GM12801 (cell line): ENCODE data around the gene PLPP7.

Source experiments
- TF ChIP-seq, protein P1 (sequence below): IDR thresholded peaks from one replicate; pipeline ENCODE4 v1.5.1; 2011; ENCODE audit warnings: control low read depth; ENCODE audit not compliant: insufficient read length; ENCODE audit errors: extremely low read depth

The PLPP7 gene

DNA sequence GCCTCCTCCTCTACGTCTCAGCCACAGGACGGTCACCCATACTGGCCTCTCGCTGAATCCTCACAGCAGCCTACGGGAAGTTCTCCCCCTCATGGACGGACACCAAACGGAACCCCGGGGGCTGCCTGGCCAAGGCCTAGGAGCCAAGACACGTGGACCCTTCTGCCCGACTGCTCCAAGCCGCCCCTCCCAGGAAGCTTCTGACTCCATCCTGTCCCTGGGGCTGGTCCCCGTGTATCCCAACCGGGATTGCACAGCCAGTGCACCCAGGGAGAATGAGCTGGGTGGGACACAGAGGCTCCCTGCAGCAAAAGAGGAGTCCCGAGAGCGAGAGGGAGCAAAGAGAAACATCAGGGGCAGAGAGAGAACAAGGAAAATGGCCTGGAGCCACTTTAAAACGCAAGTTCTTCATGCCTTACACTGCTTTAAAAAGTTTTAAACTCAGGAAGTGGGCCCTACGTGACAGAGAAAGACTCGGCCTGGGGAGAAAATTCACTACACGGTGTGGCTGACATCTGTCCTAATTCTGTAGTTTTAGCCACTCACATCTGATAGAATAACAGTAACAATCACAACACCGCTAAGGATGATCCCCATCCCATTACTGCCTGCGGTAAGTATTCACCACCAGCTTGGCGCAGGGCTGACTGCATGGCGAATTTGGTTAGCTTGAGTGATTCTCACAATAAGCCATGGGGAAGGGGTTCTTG is 16.2 kb upstream of the PLPP7 start:
- TF ChIP-seq, protein P1, sequence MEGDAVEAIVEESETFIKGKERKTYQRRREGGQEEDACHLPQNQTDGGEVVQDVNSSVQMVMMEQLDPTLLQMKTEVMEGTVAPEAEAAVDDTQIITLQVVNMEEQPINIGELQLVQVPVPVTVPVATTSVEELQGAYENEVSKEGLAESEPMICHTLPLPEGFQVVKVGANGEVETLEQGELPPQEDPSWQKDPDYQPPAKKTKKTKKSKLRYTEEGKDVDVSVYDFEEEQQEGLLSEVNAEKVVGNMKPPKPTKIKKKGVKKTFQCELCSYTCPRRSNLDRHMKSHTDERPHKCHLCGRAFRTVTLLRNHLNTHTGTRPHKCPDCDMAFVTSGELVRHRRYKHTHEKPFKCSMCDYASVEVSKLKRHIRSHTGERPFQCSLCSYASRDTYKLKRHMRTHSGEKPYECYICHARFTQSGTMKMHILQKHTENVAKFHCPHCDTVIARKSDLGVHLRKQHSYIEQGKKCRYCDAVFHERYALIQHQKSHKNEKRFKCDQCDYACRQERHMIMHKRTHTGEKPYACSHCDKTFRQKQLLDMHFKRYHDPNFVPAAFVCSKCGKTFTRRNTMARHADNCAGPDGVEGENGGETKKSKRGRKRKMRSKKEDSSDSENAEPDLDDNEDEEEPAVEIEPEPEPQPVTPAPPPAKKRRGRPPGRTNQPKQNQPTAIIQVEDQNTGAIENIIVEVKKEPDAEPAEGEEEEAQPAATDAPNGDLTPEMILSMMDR, result no peak

DNA sequence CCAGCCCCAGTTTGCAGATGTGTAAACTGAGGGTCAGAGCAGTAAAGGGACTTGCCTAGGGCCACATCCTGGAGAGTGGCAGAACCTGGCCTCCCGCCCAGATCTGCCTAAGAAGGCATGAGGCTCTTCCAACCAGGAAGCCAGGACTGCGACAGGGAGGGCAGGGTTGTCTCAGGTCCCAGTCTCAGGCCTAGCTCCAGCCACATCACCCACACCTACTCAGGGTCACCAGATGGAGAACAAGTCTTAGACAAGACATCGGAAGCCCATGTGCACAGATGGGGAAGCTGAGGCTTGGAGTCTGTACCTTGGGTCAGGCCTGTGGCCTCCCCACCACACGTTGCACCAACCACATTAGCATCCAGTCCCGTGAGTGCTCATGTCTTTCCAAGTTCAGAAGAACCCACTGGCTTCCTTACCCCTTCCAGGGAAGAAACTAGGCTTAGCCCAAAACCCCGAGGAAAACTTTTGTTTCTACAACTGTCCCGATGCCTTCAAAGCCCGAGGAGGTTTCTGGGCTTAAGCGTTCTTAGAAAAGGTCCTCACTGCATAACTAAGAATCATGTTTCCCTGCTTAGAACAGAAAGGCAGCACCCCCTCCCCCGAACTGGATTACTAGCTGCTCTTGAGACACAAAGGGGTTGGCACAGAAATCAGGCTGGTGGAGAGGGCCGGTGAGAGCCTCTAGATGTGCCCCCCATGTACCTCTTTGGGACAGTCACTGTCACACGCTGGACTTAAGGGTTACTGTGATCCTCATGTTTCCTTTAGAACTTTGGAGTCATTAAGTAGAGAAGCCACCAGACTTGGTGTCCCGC is 15.5 kb upstream of the PLPP7 start:
- TF ChIP-seq, protein P1, result no peak

DNA sequence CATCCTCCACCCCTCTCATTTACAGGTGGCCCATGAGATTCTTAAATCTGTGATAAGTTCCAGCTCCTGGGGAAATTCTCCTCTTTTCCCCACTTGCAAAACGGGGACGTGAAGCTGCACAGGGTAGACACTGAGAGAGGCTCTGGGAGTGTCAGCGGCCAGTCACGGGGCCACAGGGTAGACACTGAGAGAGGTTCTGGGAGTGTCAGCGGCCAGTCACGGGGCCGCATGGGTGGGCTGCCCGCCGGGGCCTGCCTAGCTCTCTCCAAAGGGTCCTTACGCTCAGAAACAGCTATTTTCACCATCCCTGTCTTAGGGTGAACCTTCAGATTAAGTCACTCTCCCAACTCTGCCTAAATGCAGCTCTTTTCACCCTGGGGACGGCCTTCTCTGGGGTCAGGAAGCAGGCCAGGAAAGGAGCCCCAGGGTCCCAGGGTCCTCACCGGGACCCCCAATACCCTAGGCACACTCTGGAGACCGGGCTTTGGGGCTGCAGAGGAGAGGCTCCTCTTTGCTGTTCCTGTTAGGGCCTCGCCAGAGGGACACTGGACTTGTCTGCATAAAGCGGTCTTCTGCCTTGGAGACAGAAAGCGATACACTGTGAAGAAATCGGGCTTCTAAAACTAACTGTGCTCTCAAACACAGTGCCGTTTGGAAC is 14.7 kb upstream of the PLPP7 start:
- TF ChIP-seq, protein P1, result no peak

DNA sequence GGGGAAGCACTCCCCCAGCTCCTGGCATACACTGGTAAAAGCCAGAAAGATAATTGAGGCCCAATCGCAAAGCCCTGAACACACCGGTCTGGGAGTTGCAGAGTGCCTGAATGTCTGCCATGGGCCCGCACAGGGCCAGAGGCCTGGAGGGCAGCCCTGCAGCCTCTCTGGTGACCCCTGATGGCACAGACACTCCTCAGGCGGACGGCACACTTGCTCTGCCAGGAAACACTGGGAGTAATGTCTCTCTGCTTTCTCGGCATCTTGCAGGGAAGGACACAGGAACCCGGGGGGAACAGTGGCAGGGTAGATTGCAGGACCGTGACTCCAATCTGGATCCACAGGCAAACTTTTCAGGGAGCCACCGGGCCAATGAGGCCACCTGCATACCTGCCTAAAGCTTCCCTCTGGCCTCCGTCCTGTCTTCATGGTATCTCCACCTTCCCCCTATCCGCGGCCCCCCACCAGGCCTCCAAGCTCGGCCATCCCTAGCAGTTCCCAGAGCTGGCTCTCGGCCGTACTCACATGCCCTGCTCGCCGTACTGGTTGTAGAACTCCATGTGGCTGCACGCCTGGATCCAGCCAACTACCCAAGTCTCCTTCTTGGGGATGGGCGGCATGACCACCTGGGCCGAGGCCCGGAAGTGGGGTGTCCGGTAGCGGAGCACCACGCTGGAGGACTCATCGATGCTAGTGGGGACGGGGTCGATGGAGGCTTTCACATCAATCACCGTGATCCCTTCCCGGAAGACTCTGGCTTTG is 14.0 kb upstream of the PLPP7 start:
- TF ChIP-seq, protein P1, result no peak

DNA sequence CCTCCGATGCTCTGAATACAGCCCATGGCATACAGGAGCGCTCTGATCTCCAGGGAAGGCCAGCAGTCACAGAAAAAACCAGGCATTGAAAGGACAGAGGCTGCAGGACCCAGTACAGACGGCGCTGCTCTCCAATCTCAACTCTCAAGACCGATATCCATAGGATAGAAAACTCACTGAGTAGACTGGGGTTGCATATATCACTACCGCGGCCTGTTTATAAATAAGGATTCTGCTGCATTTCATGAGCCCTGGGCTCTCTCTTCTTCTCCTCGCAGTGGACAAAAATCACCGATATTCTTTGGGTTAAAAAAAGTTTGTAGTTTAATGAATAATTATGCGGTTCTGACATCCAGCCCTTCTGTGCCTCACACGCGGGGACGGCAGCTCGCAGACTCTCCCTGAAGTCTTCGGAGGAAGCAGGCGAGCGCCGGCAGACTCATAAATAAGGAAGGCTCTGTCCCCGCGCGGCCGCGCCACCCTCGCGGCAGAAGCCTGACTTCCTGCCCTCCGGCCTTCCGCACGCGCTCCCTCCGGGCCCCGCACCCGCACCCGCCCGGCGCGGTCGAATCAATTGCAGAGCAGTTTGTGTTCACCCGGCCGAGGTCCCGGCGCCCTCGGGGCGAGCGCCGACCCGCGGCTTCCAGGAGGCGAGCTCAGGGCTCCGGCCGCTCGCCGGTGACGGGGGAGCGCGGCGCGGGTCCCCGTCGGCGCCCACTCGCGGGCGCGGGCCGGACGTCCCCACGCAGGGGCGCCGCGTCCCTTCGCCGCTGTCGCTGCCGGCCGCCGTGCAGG is 13.2 kb upstream of the PLPP7 start, which contains the start of gene FAM78A:
Gene FAM78A (minus strand): TSS at position 417 of the 795 bp plus-strand sequence. CDS start 331 bp downstream, at position 86.
- TF ChIP-seq, protein P1, result no peak

DNA sequence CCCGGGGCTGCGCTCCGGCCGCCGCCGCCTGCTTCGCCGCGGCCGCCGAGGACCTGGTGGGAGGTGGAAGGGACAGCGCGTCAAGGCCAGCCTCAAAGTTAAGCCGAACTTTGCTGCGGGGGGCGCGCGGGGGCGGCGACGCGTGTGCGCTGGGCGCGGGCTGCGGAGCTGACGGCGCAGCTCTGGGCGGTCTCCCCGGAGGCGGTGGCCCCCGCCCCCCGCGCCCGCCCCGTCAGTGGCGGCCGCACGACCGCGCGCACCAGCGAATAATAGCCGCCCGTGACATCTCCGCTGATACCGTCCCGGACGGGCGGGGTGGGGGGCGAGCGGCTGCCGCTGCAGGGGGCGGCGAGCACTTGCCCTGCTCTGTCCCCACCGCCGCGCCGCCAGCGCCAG is 12.6 kb upstream of the PLPP7 start:
- TF ChIP-seq, protein P1, result no peak
